ENCODE results near the gene OSTF1. TPM values are rescaled to one million over a fixed set of nuclear protein-coding genes. Genes with fewer than 3 reads are reported as not detected.

Gene OSTF1
- total RNA-seq, 4 donors from 2014 or later: 21.6 to 44.6 (median 32.9) TPM

- no peak for TF ChIP-seq CTCF (IDR thresholded peaks at IDR 0.05)
- TF ChIP-seq POLR2A (IDR thresholded peaks at IDR 0.05): no peak
- H3K27me3 ChIP-seq: no peaks in the 10 kb centered on the region
These were observed 33.7 kb downstream of the OSTF1 start for GRCh38 chr9:75121914-75122558.

DNA sequence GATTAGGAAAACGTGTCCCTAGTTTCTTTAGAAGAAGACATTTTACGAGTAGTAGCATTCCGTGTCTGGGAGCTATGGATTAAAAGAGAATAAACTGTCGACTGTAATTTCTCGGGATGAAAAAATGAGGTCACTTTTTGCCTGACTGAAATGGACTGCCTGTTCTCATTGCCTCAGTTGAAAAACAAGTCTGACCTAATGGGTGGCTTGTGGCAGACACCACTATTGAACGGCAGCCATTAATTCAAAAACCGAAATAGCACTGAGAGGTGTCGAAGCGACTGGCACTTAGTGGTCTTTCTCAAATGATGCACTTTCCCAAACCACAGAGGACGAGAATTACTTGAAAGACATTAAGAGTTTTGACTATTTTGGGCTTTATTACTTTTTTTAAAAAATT lies 35.4 kb downstream of the OSTF1 start:
- Histone ChIP-seq H3K4me1 (no peaks in the 10 kb centered on the region), H3K36me3 (peaks cover 0 to 20% (median 0%) of the 10 kb centered on the region in 3 donors), H3K4me3 (no peak overlapping the region), H3K27ac (no peak overlapping the region), H3K27me3 (no peaks in the 10 kb centered on the region), H3K9me3 (no peaks in the 10 kb centered on the region)
- TF ChIP-seq POLR2A (IDR thresholded peaks at IDR 0.05) (no peak), CTCF (IDR thresholded peaks at IDR 0.05) (no peak)
- DNase-seq: no peak

More at GRCh38 chr9:75121914-75122558, 33.7 kb downstream of the OSTF1 start:
- Histone ChIP-seq H3K9me3 (no peaks in the 10 kb centered on the region), H3K27ac (no peak overlapping the region), H3K4me1 (no peaks in the 10 kb centered on the region), H3K4me3 (no peak overlapping the region), H3K36me3 (peaks cover 0 to 30% (median 0%) of the 10 kb centered on the region in 3 donors)
- no peak for DNase-seq

DNA sequence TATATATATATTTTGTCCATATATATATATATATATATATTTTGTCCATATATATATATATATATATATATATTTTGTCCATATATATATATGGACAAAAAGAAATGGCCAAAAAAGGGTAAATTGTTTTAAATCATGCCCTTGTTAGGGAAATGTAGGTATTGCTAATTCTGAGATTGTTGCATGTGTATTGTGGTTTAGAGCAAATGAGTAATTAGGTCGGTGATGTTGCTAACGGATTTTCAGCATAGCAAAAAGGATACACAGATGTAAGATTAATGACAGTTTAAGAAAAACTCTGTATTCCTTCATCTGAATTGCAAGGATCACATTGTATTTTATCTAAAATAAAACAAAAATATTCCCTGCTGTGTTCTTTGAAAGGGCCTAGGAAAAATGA lies 40.2 kb downstream of the OSTF1 start:
- H3K27me3 ChIP-seq: no peaks in the 10 kb centered on the region
- H3K9me3 ChIP-seq: no peaks in the 10 kb centered on the region
- TF ChIP-seq CTCF (IDR thresholded peaks at IDR 0.05) (no peak), POLR2A (IDR thresholded peaks at IDR 0.05) (no peak)
- no peak overlapping the region for H3K4me3 ChIP-seq
- H3K36me3 ChIP-seq: peaks cover 0 to 29% (median 0%) of the 10 kb centered on the region in 3 donors
- H3K27ac ChIP-seq: no peak overlapping the region
- no peaks in the 10 kb centered on the region for H3K4me1 ChIP-seq
- DNase-seq: no peak

DNA sequence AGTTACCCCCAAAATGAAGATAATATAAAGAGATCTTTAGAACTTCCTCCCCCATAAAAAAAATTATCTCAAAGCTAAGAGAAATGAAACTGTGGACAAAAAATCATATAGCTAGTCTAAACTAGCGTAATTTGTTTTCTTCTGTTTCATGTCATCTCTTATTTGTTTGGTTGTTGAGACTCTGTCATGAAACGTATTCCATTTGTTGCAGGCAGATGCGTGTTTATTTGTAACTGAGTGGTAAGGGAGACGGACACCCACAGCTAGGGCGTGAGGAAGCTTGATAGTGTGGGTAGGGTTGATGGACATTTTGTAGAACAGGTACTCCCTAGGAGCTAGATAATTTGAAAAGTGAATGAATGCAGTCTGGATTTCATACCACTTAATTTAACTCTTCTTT lies 41.9 kb downstream of the OSTF1 start:
- Histone ChIP-seq H3K36me3 (peaks cover 0 to 43% (median 0%) of the 10 kb centered on the region in 3 donors), H3K4me1 (no peaks in the 10 kb centered on the region), H3K9me3 (no peaks in the 10 kb centered on the region), H3K4me3 (no peak overlapping the region), H3K27ac (no peak overlapping the region), H3K27me3 (no peaks in the 10 kb centered on the region)
- no peak for DNase-seq
- no peak for TF ChIP-seq POLR2A (IDR thresholded peaks at IDR 0.05)
- no peak for TF ChIP-seq CTCF (IDR thresholded peaks at IDR 0.05)

DNA sequence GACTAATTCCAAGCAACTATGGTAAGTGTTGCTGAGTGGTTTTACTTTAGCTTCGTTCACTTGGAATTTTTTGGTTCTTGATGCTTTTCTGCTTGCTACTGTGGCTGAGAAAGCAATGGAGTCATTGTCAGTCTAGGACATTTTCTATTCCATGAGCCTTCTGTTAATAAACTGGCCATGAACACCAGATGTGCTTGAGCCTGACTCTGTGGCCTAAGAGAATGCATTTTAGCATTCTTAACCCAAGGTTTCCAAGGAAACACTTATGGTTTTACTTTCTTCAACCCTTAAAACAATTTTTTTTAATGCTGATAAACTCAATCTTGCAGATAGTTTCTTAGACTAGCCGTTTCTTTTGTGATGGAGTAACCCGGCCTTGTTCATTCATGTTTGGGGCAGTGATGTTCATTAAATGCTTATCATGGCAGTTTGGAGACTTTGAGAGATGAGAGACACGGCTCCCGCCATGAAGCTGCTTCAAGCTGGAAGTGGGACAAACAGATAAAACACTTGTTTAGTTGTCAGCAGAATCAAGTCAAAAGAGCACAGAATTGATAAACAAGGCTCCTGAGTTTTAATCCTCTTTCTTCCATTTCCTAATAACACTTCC lies 42.4 kb downstream of the OSTF1 start:
- no peaks in the 10 kb centered on the region for H3K27me3 ChIP-seq
- no peaks in the 10 kb centered on the region for H3K9me3 ChIP-seq
- DNase-seq: no peak
- no peaks in the 10 kb centered on the region for H3K4me1 ChIP-seq
- TF ChIP-seq CTCF (IDR thresholded peaks at IDR 0.05) (no peak), POLR2A (IDR thresholded peaks at IDR 0.05) (no peak)
- H3K36me3 ChIP-seq: peaks cover 0 to 47% (median 0%) of the 10 kb centered on the region in 3 donors
- H3K4me3 ChIP-seq: no peak overlapping the region
- no peak overlapping the region for H3K27ac ChIP-seq

Data from Peyer's patch (tissue), 4 donors.